Aorta (tissue), 5 donors: ENCODE data around the gene ENOX1. TPM values are rescaled to one million over a fixed set of nuclear protein-coding genes. Genes with fewer than 3 reads are reported as not detected.

Experiments used
- ATAC-seq: fragments of 200-7000 bp; cut with Tn5 transposase; one replicate; pipeline ENCODE4 v1.9.1; 2022; ENCODE audit warnings: moderate library complexity; ENCODE audit not compliant: low FRiP score
- DNase-seq, 2 donors: peaks; one replicate each; pipeline ENCODE4 v3.0.0-alpha.2; 2020
- H3K27ac ChIP-seq, 2 donors: one replicate each; pipeline ENCODE4 v1.5.1; 2013; ENCODE audit warnings: low read length in 2 of 2, mild to moderate bottlenecking in 2 of 2, moderate library complexity in 2 of 2, control low read depth in 1 of 2, inconsistent platforms in 1 of 2, low read depth in 1 of 2
- H3K27me3 ChIP-seq, 2 donors: one replicate each; pipeline ENCODE4 v1.6.1; 2013; ENCODE audit warnings: control low read depth in 1 of 2, low read length in 1 of 2, mild to moderate bottlenecking in 1 of 2, moderate library complexity in 1 of 2; ENCODE audit not compliant: insufficient read depth in 2 of 2, control insufficient read depth in 1 of 2
- H3K36me3 ChIP-seq, 2 donors: one replicate each; pipeline ENCODE4 v1.6.1; 2013; ENCODE audit warnings: control low read depth in 1 of 2, low read length in 1 of 2, mild to moderate bottlenecking in 1 of 2; ENCODE audit not compliant: insufficient read depth in 2 of 2, control insufficient read depth in 1 of 2
- H3K4me1 ChIP-seq, 2 donors: one replicate each; pipeline ENCODE4 v1.6.1; 2013; ENCODE audit warnings: low read length in 2 of 2, control low read depth in 1 of 2, mild to moderate bottlenecking in 1 of 2, moderate library complexity in 1 of 2; ENCODE audit not compliant: insufficient read depth in 2 of 2, control insufficient read depth in 1 of 2
- H3K4me3 ChIP-seq, 2 donors: one replicate each; pipeline ENCODE4 v1.5.1; 2013; ENCODE audit warnings: low read length in 2 of 2, control low read depth in 1 of 2, mild to moderate bottlenecking in 1 of 2
- H3K9me3 ChIP-seq: one replicate; pipeline ENCODE4 v1.6.1; 2013; ENCODE audit warnings: mild to moderate bottlenecking, low read length; ENCODE audit not compliant: control insufficient read depth
- WGBS, 2 donors: extraction: QIAGEN DNeasy Blood & Tissue Kit; methylation state at CpG; one replicate each; pipeline ENCODE4 v1.1.7; 2013; 5-methylcytosine and 5-hydroxymethylcytosine counted together
- intact Hi-C, 2 donors: fragments of 100-400 bp; cut with DNase I; formaldehyde crosslinking; loops; one replicate each; pipeline versions ENCODE4 v1.14.2 to v1.15.0; 2022
- polyA plus RNA-seq, 2 donors: library from polyadenylated mRNA; stranded (reverse); fragments of 200-250 nt; gene quantifications; one replicate each; pipeline ENCODE4 v1.2.3, GENCODE V29; 2013
- total RNA-seq, 2 donors: library from RNA; stranded (reverse); fragmentation: NEBNext Ultra II Directional; extraction: Animal tissue kit (Norgen Biotek cat#: 25700); gene quantifications; one replicate each; pipeline ENCODE4 v1.2.1, GENCODE V29; 2021
- donor health status: healthy with polysubstance abuse.
- donor health status: Bipolar disorder and iron deficiency.
- donor health status: DM: no; HTN: no; CAD: no.
- donor health status: DM: no; HTN: no; CAD: no.
- donor health status: DM: yes; HTN: yes; CAD: no.

ENOX1 gene
- total and polyA plus RNA-seq, 4 donors = 0.15 to 2.2 (median 1.4) TPM; not detected in 1

DNA sequence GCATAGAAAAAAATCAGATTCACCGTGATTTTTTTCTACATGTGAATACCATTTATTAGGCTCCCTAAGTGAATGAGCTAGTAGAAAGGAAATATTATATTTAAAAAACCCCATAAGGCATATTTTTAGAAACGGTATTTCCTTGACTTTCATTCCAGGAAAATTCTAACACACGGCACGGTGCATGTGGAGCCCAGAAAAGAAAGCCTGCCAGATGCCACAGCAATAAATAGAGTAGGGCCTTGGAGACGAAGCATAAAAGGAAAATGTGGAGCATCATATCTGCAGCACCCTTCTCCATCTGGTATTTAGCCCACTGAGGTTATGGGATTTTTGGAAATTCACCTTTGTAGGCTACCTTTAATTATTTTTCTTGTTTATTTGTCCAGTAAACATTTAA, 314.4 kb downstream of the ENOX1 start:
- Histone ChIP-seq H3K9me3 (no peaks in the 10 kb centered on the region), H3K4me3 (no peak overlapping the region), H3K4me1 (peaks cover 0 to 4% of the 10 kb centered on the region in 2 donors), H3K27me3 (no peaks in the 10 kb centered on the region), H3K36me3 (no peaks in the 10 kb centered on the region), H3K27ac (no peak overlapping the region)
- 1 to 2% methylated on average over 5 of the region's 5 CpGs for WGBS, 2 donors
- intact Hi-C loops = loop anchor here in 1 of 2 donors (5.0 kb wide), 2 partner anchors 40 kb away; no protein-coding TSS in a partner anchor
- DNase-seq = no peak
- ATAC-seq = peak; percentile 46

DNA sequence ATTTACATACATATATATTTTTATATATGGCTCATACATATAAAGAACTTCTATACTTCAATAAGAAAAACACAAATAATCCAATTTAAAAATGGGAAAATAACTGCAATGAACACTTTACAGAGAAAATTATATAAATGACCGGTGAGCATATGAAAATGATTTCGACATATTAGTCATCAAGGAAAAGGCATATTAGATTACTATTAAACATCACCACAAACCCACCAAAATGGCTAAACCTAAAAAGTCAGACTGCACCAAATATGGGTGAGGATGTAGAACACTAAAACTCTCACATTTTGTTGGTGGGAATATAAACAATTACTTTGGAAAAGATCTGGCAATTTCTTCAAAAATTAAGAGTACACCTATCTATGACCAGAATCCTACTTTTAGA, 316.2 kb downstream of the ENOX1 start:
- 97 to 100% methylated on average over 2 of the region's 2 CpGs for WGBS, 2 donors

DNA sequence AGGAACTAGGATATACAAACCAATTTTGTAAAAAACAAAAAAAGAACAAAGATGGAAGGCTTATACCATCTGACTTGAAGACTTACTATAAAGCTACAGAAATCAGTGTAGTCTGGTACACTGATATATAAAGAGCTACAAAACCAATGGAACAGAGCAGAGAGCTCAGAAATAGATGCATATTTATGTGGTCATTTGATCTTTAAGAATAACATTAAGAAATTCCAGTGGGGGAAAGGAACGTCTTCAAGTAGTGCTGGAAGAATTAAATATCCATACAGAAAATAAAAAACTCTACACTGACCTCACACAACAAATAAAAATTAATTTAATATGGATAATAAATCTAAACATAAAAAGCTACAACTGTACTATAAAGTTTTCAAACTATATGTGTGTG, 317.0 kb downstream of the ENOX1 start:
- WGBS, 2 donors = 11% methylated on average over 1 of the region's 1 CpG
- intact Hi-C loops = loop anchor here in 1 of 2 donors (5.0 kb wide), 2 partner anchors 37 to 43 kb away; no protein-coding TSS in a partner anchor
- ATAC-seq = no peak

More for the DNA sequence above, 316.2 kb downstream of the ENOX1 start:
- H3K9me3 ChIP-seq = no peaks in the 10 kb centered on the region
- H3K27ac ChIP-seq = no peak overlapping the region
- H3K4me1 ChIP-seq = peaks cover 0 to 4% of the 10 kb centered on the region in 2 donors
- no peaks in the 10 kb centered on the region for H3K27me3 ChIP-seq
- intact Hi-C loops = loop anchor here in 1 of 2 donors (5.0 kb wide), 2 partner anchors 38 to 42 kb away; no protein-coding TSS in a partner anchor
- H3K4me3 ChIP-seq = no peak overlapping the region
- ATAC-seq (no peak), DNase-seq (no peak)
- no peaks in the 10 kb centered on the region for H3K36me3 ChIP-seq

DNA sequence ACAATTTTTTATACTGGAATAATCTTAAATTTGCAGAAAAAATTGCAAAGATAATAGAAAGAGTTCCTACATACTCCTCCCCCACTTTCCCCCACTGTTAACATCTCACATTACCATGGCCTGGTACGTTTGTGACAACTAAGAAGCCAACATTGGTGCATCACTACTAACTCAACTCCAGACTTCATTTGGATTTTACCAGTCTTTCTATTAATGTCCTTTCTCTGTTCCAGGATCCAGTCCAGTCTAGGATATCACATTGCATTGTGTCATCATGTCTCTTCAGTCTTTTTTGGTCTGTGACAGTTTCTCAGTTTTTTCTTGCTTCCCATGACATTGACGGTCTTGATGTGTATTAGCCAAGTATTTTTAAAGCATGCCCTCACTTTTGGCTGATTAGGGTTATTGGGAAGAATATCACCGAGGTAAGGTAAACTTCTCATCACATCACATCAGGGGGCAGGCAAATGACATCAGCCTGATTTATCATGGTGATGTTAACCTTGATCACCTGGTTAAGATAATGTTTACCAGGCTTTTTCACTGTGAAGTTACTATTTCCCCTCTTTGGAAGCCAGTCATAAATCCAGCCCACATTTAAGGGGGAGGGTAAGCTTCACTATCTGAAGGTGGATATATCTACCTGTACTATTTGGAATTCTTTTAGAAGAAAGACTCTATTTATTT, 322.1 kb downstream of the ENOX1 start:
- no peaks in the 10 kb centered on the region for H3K9me3 ChIP-seq
- WGBS, 2 donors = 91% methylated on average over 3 of the region's 3 CpGs
- ATAC-seq = no peak
- no peak overlapping the region for H3K4me3 ChIP-seq
- intact Hi-C loops = no loop called here
- no peak for DNase-seq
- H3K27ac ChIP-seq = no peak overlapping the region
- no peaks in the 10 kb centered on the region for H3K27me3 ChIP-seq
- H3K36me3 ChIP-seq = no peaks in the 10 kb centered on the region
- H3K4me1 ChIP-seq = no peaks in the 10 kb centered on the region

More for the DNA sequence above, 317.0 kb downstream of the ENOX1 start:
- Histone ChIP-seq H3K4me3 (no peak overlapping the region), H3K27me3 (no peaks in the 10 kb centered on the region), H3K36me3 (no peaks in the 10 kb centered on the region), H3K4me1 (peaks cover 0 to 4% of the 10 kb centered on the region in 2 donors), H3K9me3 (no peaks in the 10 kb centered on the region), H3K27ac (no peak overlapping the region)
- no peak for DNase-seq

DNA sequence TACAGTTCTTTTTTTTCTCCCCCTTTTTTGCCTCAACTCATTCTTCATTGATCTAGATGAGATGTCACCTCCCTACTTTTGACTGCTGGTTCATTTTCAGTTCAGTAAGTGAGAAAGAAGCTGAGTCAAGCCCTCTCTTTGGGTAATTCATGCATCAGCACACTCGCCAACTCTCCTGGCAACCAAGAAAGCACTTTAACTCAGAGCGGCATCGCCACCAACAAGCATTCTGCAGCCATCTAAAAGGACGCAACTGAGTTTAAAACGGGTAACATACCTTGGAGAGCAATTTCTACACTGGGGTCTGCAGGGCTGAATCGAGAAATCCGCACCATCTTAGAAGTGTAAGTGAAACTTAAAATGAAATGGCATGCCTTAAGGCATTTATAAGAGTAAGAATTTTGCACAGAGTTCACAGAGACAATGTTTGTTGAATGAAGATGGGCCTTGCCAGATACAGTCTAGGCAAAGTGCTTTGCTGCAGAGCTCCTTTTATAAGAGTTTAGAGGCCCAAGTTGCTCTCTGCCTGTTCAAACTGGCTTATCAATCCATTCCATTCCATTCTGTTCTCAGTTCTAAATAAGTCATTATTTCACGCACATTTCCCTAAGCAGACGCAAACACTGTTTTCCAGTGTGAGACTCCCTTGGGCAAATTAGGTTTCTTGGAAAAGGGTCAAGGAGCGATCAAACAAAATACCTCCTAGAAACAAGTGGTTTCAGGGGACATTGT, 338.0 kb downstream of the ENOX1 start:
- 26 to 37% methylated on average over 10 of the region's 10 CpGs for WGBS, 2 donors
- H3K36me3 ChIP-seq = no peaks in the 10 kb centered on the region
- H3K27me3 ChIP-seq = no peaks in the 10 kb centered on the region
- no peak for DNase-seq
- intact Hi-C loops = no loop called here
- peaks cover 3 to 14% of the 10 kb centered on the region in 2 donors for H3K4me1 ChIP-seq
- H3K27ac ChIP-seq = peak overlapping the region in 1 of 2 donors; percentile 44
- H3K9me3 ChIP-seq = no peaks in the 10 kb centered on the region
- H3K4me3 ChIP-seq = no peak overlapping the region
- ATAC-seq = no peak

DNA sequence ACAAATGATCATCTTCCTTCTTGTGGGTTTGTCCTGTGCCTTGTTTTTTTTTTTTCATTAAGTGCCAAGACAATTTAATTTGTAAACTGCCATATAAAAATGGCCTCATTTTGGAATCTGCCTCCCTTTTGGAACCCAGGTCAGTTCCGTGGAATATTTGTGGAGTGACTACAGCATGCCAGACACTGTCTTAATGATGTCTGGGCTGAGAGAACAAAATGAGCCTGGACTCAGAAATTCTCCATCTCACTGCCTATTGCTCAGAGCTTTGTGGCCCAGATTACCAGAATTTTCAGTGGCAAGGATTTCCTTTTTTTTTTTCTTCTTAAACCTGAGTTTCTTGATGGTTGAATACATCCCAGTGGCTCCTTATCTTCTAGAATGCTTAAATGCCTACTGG, 340.6 kb downstream of the ENOX1 start:
- H3K4me3 ChIP-seq = no peak overlapping the region
- peaks cover 5 to 14% of the 10 kb centered on the region in 2 donors for H3K4me1 ChIP-seq
- ATAC-seq (no peak), DNase-seq (no peak)
- intact Hi-C loops = no loop called here
- H3K27ac ChIP-seq = peak overlapping the region in 1 of 2 donors; percentile 48
- H3K27me3 ChIP-seq = no peaks in the 10 kb centered on the region
- H3K36me3 ChIP-seq = no peaks in the 10 kb centered on the region
- WGBS, 2 donors = 7 to 9% methylated on average over 1 of the region's 1 CpG
- no peaks in the 10 kb centered on the region for H3K9me3 ChIP-seq

DNA sequence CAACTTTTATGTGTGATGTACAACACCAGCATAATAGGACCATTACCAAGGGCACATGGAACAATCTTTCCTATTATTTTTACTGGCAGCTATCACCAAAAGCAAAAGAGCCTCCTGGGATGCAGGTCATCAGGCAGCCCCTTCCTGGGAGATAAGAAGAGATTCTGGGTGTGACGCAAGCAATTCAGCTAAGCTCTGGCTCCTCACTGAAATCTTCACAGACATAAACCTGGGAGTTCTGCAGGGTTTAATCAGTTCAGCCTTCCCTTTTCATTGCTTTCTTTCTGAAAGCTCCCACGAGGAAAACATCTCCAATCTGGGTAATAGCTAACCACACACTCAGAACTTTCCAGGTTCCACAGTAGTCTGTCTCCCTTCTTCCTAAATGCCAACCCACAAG, 341.1 kb downstream of the ENOX1 start:
- no peaks in the 10 kb centered on the region for H3K36me3 ChIP-seq
- intact Hi-C loops = no loop called here
- 12 to 24% methylated on average over 2 of the region's 2 CpGs for whole genome bisulfite sequencing, 2 donors
- no peaks in the 10 kb centered on the region for H3K27me3 ChIP-seq
- peak overlapping the region in 1 of 2 donors; percentile 43 for H3K27ac ChIP-seq
- H3K9me3 ChIP-seq = no peaks in the 10 kb centered on the region
- no peak overlapping the region for H3K4me3 ChIP-seq
- ATAC-seq (no peak), DNase-seq (no peak)
- peaks cover 5 to 14% of the 10 kb centered on the region in 2 donors for H3K4me1 ChIP-seq

DNA sequence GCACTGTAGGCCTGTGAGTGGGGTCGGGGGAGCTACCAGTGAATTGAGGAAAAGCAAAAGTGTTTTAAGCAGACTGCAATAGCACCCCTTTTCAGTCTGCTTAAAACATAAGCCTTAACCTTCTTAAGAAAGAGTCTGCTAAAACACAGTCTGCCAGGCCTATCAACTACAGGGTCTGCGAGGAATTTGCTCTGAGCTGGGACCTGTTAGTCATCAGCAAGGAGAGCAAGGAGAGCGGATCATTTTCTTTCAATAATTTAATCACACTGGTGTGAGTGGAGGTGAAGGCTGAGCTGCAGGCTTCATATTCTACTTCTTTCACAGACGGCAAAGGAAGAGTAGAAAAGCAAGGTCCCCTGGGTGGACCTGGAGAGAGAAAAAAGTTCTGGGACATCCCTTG, 342.7 kb downstream of the ENOX1 start:
- ATAC-seq = no peak
- H3K27me3 ChIP-seq = no peaks in the 10 kb centered on the region
- no peak for DNase-seq
- peaks cover 5 to 13% of the 10 kb centered on the region in 2 donors for H3K4me1 ChIP-seq
- no peak overlapping the region for H3K4me3 ChIP-seq
- H3K9me3 ChIP-seq = no peaks in the 10 kb centered on the region
- no peaks in the 10 kb centered on the region for H3K36me3 ChIP-seq
- 48 to 56% methylated on average over 4 of the region's 4 CpGs for WGBS, 2 donors
- intact Hi-C loops = no loop called here
- peak overlapping the region in 1 of 2 donors; percentile 33 for H3K27ac ChIP-seq
